Measurements from ENCODE around the gene ANKRD29. TPM values are rescaled to one million over a fixed set of nuclear protein-coding genes. Genes with fewer than 3 reads are reported as not detected.
A peak's percentile ranks its signal among the peaks of the same experiment; 100 is the strongest.

ANKRD29 gene
- total RNA-seq, 1 donor from 2014 or later, result 9.2 TPM

DNA sequence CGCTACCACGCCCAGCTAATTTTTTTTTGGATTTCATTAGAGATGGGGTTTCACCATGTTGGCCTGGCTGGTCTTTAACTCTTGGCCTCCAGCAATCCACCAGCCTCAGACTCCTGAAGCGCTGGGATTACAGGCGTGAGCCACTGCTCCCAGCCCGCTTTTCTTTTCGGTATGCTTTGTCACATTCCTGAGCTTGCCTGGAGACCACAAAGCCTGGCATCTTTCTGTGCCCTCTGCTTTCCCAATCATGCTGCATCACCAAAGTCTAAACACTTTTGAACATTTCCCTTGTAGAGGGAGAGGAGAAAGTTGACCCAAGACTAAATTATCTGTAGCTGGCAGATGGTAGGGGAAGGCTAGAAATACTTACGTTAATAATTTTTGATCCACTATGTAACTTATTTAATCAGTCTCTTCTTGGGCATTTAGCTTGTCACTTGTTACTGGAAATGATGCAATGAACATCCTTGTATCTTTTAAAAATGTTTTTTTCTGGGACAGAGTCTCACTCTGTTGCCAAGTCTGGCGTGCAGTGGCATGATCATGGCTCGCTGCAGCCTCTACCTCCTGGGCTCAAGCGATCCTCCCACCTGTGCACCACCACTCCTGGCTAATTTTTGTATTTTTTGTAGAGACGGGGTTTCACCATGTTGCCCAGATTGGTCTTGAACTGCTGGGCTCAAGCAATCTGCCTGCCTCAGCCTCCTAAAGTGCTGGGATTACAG lies 73.7 kb downstream of the ANKRD29 start:
- intact Hi-C loops (cut with micrococcal nuclease), result loop anchor here (5.0 kb wide), 2 partner anchors 72 to 87 kb away; partner anchors contain the start of gene RMC1
- no peak for DNase-seq
- TF ChIP-seq, protein P1, sequence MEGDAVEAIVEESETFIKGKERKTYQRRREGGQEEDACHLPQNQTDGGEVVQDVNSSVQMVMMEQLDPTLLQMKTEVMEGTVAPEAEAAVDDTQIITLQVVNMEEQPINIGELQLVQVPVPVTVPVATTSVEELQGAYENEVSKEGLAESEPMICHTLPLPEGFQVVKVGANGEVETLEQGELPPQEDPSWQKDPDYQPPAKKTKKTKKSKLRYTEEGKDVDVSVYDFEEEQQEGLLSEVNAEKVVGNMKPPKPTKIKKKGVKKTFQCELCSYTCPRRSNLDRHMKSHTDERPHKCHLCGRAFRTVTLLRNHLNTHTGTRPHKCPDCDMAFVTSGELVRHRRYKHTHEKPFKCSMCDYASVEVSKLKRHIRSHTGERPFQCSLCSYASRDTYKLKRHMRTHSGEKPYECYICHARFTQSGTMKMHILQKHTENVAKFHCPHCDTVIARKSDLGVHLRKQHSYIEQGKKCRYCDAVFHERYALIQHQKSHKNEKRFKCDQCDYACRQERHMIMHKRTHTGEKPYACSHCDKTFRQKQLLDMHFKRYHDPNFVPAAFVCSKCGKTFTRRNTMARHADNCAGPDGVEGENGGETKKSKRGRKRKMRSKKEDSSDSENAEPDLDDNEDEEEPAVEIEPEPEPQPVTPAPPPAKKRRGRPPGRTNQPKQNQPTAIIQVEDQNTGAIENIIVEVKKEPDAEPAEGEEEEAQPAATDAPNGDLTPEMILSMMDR (IDR thresholded peaks at IDR 0.05; ENCODE audit: borderline replicate concordance), result no peak

DNA sequence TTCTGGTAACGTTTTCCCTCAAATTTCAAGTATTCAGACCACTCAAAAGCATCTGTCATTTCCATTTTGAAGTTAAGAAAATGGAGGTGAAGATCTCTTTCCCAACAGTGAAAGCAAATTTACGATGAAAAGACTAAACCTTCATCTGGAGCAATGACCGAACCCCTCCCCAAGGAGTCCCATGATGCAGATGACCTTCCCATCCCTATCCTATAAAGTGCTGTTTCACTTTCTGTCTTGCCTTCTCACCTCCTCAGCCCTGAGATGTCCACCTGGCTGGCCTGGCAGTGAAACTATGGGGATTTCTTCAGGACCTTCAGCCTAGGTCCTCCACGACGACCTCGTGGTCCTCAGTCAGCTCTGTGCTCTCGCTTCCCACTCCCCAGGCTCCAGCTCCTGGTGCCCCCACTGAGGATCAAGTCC lies 75.5 kb downstream of the ANKRD29 start:
- Histone ChIP-seq H3K27ac (replicated peaks) (peak overlapping the region; percentile 99), H3K36me3 (no peaks in the 10 kb centered on the region), H3K4me3 (peak overlapping the region; percentile 81), H3K9me3 (replicated peaks) (no peaks in the 10 kb centered on the region), H3K27me3 (ENCODE audit: low read depth) (peaks cover 27% of the 10 kb centered on the region), H3K4me1 (peaks cover 47% of the 10 kb centered on the region)
- intact Hi-C loops (cut with micrococcal nuclease), result loop anchor here (5.0 kb wide), 2 partner anchors 70 to 85 kb away; partner anchors contain the start of gene RMC1
- DNase-seq, result no peak
- TF ChIP-seq, protein P1 (IDR thresholded peaks at IDR 0.05; ENCODE audit: borderline replicate concordance), result peak; percentile 41

More for the DNA sequence above, 73.7 kb downstream of the ANKRD29 start:
- Histone ChIP-seq H3K27me3 (ENCODE audit: low read depth) (peaks cover 36% of the 10 kb centered on the region), H3K4me3 (no peak overlapping the region), H3K4me1 (peaks cover 31% of the 10 kb centered on the region), H3K36me3 (no peaks in the 10 kb centered on the region), H3K27ac (replicated peaks) (no peak overlapping the region), H3K9me3 (replicated peaks) (no peaks in the 10 kb centered on the region)

DNA sequence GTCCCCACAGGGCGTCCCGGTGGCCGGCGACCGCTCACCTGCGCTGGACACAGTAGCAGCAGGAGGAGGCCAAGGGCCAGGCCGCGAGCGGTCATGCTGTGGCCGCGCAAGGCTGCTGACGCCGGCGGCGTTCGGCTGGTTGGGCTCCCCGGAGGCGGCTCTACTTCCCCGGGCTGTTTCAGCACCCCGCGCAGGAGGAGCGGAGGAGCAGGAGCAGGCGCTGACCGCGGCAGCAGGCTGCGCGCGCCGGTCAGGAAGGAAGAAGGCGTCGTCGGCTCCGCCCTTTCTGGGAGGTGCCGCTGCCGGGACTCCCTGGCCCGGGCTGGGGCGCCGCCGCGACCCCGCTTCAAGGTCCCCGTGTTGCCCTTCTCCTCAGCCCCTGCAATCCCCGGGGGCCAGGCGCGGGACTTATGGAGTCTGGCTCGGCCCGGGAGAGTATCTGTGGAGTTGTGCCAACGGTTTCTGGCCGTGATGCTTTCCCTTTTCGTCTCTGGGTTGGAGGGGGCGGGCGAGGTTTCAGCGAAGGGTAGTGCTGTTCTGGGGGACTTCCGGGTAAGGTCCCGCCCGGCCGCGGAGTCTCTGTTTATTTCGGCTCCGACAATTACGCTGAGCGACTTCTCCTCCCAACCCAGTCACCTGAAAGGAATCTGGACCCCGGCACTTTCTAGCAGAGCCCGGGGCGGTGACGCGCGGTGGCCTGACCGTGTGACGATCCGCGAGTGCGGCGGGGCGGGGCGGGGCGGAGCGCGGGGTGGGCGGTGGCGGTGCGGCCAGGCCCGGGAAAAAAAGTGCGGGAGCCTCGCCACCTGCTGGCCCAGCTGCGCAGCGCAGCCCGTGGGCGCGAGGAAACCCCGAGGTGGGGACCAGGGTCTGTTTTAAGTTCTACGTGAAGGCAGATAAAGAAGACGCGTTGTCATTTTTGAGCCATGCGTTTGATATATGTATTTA lies 76.2 kb downstream of the ANKRD29 start, which contains the start of gene NPC1:
Gene NPC1 (minus strand): TSS at position 258 of the 948 bp plus-strand sequence. CDS start 163 bp downstream, at position 95.
- Histone ChIP-seq H3K4me3 (peak within 1 kb of the TSS; percentile 81), H3K9me3 (replicated peaks) (no peaks in the 10 kb centered on the region), H3K36me3 (no peaks in the 10 kb centered on the region), H3K27ac (replicated peaks) (peak within 1 kb of the TSS; percentile 99), H3K27me3 (ENCODE audit: low read depth) (peaks cover 27% of the 10 kb centered on the region), H3K4me1 (peaks cover 49% of the 10 kb centered on the region)
- peak; percentile 95 for DNase-seq
- TF ChIP-seq, protein P1 (IDR thresholded peaks at IDR 0.05; ENCODE audit: borderline replicate concordance), result peak; percentile 99
- intact Hi-C loops (cut with micrococcal nuclease), result loop anchor here (5.0 kb wide), 2 partner anchors 69 to 84 kb away; partner anchors contain the start of gene RMC1

DNA sequence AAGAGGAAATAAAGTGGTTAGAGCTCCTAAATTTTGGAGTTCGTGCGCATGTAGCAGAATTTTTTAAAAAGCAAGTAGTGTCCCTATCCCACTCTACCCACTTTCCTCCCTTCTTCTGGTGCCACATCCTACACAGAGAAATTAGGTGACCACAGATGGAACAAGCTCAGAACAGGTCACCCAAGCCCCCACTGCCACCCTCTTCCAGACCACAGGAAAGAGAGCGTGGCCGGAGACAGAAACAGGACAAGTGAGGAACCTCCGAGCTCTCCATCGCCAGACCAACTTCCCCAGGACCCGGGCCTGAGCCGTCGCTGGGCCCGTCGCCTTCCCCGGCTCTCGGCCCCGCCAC lies 76.8 kb downstream of the ANKRD29 start:
- H3K9me3 ChIP-seq (replicated peaks), result no peaks in the 10 kb centered on the region
- H3K36me3 ChIP-seq, result no peaks in the 10 kb centered on the region
- intact Hi-C loops (cut with micrococcal nuclease), result loop anchor here (5.0 kb wide), 2 partner anchors 69 to 84 kb away; partner anchors contain the start of gene RMC1
- TF ChIP-seq, protein P1 (IDR thresholded peaks at IDR 0.05; ENCODE audit: borderline replicate concordance), result no peak
- peaks cover 49% of the 10 kb centered on the region for H3K4me1 ChIP-seq
- no peak for DNase-seq
- H3K27me3 ChIP-seq (ENCODE audit: low read depth), result peaks cover 22% of the 10 kb centered on the region
- peak overlapping the region; percentile 99 for H3K27ac ChIP-seq (replicated peaks)
- H3K4me3 ChIP-seq, result peak overlapping the region; percentile 81
